GM10248 (cell line): ENCODE data around the gene NKIRAS1.

Source experiments
- CTCF ChIA-PET: fragments of 300-600 bp; sonication (Branson Sonifier 250); formaldehyde crosslinking; extraction: SDS; loops from one replicate; lab custom pipeline; 2021; ENCODE audit warnings: antibody characterized with exemption; lab: Yijun Ruan, JAX
- POLR2A ChIA-PET: fragments of 350-650 bp; sonication (Branson Sonifier 250); formaldehyde crosslinking; extraction: SDS; loops from one replicate; lab custom pipeline; 2020; ENCODE audit warnings: antibody characterized with exemption; lab: Yijun Ruan, JAX
- DNase-seq: peaks from one replicate; pipeline ENCODE4 v3.0.0; 2012; ENCODE audit errors: extremely low spot score
- TF ChIP-seq, protein P1 (sequence below): IDR thresholded peaks from 2 replicates; pipeline ENCODE4 v1.5.1; 2012; ENCODE audit warnings: mild to moderate bottlenecking, low read depth; ENCODE audit errors: extremely low read depth, missing control alignments, control extremely low read depth

NKIRAS1 gene

DNA sequence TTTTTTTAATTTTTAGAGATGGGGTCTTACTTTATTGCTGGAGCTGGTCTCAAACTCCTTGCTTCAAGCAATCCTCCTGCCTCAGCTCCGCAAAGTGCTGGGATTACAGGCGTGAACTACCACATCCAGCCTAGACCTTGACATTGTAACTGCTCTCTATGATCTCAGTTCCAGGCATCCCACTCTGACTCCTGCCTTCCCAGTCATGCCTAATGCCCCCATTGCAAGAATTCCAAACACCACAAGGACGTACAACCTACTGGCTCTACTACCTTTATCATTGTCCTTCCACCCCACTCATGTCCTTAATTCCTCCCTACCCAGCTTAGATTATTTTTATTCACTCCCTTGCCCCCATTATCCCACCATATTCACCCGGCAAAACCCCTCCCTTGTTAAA, 21.6 kb downstream of the NKIRAS1 start:
- no peak for DNase-seq
- CTCF ChIA-PET = interaction anchor here (1.0 to 1.8 kb wide), 4 partner anchors 11 to 37 kb away, joined by 3 to 5 read pairs (median 4); no protein-coding TSS in a partner anchor
- POLR2A ChIA-PET = interaction anchor here (0.9 kb wide), 1 partner anchor 22 kb away, joined by 3 read pairs; the partner anchor contains the start of genes NKIRAS1 and RPL15
- TF ChIP-seq, protein P1, sequence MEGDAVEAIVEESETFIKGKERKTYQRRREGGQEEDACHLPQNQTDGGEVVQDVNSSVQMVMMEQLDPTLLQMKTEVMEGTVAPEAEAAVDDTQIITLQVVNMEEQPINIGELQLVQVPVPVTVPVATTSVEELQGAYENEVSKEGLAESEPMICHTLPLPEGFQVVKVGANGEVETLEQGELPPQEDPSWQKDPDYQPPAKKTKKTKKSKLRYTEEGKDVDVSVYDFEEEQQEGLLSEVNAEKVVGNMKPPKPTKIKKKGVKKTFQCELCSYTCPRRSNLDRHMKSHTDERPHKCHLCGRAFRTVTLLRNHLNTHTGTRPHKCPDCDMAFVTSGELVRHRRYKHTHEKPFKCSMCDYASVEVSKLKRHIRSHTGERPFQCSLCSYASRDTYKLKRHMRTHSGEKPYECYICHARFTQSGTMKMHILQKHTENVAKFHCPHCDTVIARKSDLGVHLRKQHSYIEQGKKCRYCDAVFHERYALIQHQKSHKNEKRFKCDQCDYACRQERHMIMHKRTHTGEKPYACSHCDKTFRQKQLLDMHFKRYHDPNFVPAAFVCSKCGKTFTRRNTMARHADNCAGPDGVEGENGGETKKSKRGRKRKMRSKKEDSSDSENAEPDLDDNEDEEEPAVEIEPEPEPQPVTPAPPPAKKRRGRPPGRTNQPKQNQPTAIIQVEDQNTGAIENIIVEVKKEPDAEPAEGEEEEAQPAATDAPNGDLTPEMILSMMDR = no peak

DNA sequence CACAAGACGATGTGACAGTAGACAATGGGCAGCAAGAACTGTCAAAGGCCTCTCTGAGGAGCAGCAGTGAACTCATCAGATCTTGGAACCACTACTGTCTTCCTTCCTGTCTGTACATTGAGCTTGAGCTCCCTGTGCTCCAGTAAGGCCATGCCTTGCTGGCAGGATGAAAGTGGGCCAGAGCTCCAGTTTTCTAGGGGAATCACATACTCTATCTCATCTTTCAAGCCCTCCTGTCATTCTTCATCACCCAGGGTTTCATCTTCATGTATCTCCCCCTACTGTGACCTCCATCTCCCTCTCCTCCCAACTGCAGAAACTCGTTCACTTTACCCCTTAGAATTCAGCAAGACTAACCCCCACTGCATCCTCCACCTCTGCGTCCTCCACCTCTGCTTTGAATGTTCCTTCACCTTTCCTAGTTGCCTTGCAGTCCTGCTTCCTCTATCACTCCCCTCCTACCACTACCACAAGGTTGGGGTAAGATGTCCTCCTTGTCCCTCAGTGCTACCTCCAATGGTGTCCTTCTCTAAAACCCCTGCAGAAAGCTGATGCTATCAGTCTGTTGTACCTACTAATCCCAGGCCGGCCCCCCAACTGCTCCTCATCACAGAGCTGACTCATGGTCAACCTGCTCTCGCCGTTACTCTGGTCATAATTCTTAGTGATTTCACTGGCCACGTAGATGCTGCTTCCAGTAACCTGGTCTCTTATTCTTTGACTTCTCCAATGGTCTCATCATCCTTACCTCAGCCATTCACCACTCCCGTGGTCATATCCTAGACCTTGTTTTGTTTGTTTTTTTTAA, 22.3 kb downstream of the NKIRAS1 start:
- ChIA-PET CTCF (interaction anchor here (1.0 to 2.2 kb wide), 6 partner anchors 9 to 36 kb away, joined by 3 to 5 read pairs (median 4); no protein-coding TSS in a partner anchor), POLR2A (interaction anchor here (0.9 kb wide), 1 partner anchor 22 kb away, joined by 3 read pairs; the partner anchor contains the start of genes NKIRAS1 and RPL15)
- DNase-seq = no peak
- TF ChIP-seq, protein P1 = no peak

DNA sequence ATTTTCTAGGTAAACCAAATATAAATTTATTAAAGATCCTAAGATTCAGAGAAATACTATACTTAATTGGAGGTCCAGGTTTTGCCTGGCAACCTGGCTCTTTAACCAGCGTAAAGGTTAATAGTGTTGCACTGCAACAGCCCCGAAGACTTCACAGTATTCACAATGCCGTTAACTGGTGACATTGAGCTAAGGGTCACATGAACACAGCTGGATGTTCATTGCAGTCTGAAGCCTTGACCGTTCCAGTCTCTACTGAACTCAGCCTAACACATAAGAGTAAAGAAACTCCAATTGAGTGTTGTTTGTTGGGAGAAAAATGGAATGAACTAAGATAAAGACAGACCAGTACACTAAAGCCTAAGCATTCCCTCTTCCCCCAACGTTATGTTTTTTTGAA, 26.8 kb downstream of the NKIRAS1 start:
- CTCF ChIA-PET = interaction anchor here (0.9 to 4.3 kb wide), 8 partner anchors 10 to 347 kb away, joined by 3 to 33 read pairs (median 8); partner anchors contain the start of genes NKIRAS1 and RPL15
- no peak for DNase-seq
- POLR2A ChIA-PET = no interaction called here
- TF ChIP-seq, protein P1 = no peak

DNA sequence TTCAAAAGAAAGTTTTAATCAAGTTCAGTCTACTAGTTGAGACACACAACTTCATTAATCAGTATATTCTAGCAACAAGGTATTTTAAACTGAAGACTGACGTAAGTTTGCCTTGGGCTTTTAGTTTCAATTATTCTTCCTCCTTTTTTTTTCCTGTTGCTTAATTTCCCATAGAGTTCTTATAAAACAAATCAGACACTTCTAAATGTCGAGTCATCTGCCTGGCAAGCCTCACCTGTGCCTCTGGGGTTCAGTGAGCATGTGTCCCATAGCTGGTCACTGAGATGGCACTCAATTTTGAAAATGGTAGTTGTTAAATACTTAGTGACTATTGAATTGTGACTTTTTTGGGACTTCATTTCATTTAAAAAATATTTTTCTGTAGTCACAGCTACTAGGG, 27.4 kb downstream of the NKIRAS1 start:
- POLR2A ChIA-PET = no interaction called here
- CTCF ChIA-PET = interaction anchor here (0.9 to 4.3 kb wide), 15 partner anchors 10 to 347 kb away, joined by 3 to 33 read pairs (median 7); partner anchors contain the start of genes NKIRAS1 and RPL15
- TF ChIP-seq, protein P1 = no peak

DNA sequence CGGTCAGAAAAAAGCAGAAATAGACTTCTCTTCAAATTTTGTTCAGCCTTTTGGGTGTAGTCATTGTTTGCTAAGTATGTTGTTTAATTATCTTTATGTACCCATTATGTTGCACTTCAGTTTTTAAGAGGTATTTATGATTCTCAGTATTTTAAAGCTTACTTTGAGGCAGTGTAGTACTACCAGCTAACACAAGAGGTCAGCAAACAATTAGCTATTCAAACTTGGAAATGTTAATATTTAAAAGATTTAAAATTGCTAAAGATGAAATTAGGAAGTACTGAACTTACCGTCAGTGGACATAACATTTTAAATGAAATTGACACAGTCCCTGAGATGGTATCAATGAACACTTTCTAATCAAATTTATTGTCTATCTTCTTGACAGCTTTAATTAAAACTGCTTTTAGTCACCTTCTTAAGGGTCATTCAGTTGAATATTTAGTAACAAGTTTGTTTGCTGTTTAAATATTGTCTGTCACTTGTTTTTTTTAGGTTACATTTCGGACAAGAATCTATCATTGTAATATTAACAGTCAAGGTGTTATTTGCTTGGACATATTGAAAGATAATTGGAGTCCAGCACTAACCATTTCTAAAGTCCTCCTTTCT, 28.1 kb downstream of the NKIRAS1 start:
- no peak for DNase-seq
- TF ChIP-seq, protein P1 = peak; percentile 59
- CTCF ChIA-PET = interaction anchor here (0.9 to 4.3 kb wide), 25 partner anchors 9 to 349 kb away, joined by 3 to 33 read pairs (median 6); no protein-coding TSS in a partner anchor
- POLR2A ChIA-PET = interaction anchor here (0.9 kb wide), 1 partner anchor 28 kb away, joined by 5 read pairs; the partner anchor contains the start of genes NKIRAS1 and RPL15

More for the DNA sequence above, 27.4 kb downstream of the NKIRAS1 start:
- no peak for DNase-seq

DNA sequence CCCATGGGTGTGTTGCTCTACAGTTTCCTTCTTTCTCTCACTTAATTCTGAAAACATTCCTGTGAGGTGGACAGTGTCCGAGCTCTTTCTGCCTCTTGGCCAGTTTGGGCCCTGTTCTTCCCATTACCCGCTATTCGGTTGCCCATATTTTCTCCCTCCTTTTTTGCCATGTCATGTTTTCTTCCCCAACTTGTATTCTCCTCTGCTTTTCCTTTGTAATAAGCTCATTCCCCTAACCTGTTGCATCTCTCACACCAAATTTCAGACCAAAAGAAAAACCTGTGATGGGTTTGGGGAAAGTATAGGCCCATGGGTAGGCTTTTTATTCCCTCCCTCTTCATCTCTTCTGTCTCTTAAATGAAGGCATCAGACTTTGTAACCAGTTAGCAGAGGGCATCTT, 30.5 kb downstream of the NKIRAS1 start:
- CTCF ChIA-PET = interaction anchor here (1.3 to 4.3 kb wide), 3 partner anchors 13 to 52 kb away, joined by 3 to 31 read pairs (median 10); no protein-coding TSS in a partner anchor
- DNase-seq = no peak
- POLR2A ChIA-PET = interaction anchor here (1.7 kb wide), 1 partner anchor 30 kb away, joined by 3 read pairs; the partner anchor contains the start of genes NKIRAS1 and RPL15
- TF ChIP-seq, protein P1 = no peak
